HG02870 (cell line): ENCODE results near the gene CRTAP.
"Not testable (repeated sequence)": the region's sequence is repeated elsewhere in the genome, so short reads cannot be mapped to it uniquely, and the experiment has no call there.

Source experiments
- ATAC-seq: cut with Tn5 transposase; IDR thresholded peaks from one replicate; pipeline ENCODE4 v1.9.1; 2021; ENCODE audit warnings: mild to moderate bottlenecking, moderate library complexity; ENCODE audit not compliant: unreplicated experiment

Gene CRTAP

GRCh38 chr3:33171580-33171979 is 57.8 kb downstream of the CRTAP start:
- ATAC-seq: no peak

- no peak for ATAC-seq
Observed at GRCh38 chr3:33173103-33173502, 59.3 kb downstream of the CRTAP start.

DNA sequence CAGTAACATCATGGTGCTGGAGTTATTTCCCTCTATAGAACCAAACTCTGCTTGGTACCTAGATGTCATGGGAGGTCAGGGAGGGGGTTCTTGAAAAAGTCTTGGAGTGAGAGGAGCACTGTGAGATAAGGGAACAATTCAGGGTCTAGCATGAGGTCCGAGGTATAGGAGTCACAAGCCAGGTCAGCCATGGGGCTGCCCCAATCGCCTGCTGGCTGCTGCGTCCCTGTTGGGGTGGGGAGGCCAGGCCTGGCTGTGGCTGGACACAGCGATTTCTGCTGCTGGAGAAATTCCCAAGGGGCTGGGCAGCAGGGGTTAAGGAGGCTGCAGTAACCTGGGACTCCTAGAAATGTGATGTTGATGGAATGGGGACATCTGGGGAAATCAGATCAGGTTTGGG is 59.9 kb downstream of the CRTAP start:
- ATAC-seq: no peak

- no peak for ATAC-seq
Observed at GRCh38 chr3:33174095-33174494, 60.3 kb downstream of the CRTAP start.

GRCh38 chr3:33174711-33175414 is 61.0 kb downstream of the CRTAP start:
- ATAC-seq: no peak

DNA sequence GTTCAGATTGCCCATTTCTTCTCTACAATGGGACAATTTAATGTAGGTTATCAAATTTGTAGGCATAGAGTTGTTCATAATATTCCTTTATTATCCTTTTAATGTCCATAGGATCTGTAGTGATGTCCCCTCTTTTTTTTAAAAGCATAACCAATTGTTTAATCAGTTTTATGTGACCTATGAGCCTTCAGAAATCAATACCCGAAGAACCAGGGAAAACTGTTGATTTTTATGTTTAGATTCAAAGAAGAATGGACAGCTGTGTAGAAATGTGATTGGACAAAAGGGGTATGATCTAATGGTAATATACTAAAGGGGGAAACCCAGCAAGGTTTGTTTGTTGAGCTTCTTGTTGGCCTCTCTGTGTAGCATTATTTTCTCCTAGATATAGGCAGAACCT is 65.3 kb downstream of the CRTAP start:
- ATAC-seq: no peak

GRCh38 chr3:33181229-33181628 is 67.4 kb downstream of the CRTAP start:
- ATAC-seq: no peak

GRCh38 chr3:33181641-33182040 is 67.8 kb downstream of the CRTAP start:
- not testable (repeated sequence) for ATAC-seq

DNA sequence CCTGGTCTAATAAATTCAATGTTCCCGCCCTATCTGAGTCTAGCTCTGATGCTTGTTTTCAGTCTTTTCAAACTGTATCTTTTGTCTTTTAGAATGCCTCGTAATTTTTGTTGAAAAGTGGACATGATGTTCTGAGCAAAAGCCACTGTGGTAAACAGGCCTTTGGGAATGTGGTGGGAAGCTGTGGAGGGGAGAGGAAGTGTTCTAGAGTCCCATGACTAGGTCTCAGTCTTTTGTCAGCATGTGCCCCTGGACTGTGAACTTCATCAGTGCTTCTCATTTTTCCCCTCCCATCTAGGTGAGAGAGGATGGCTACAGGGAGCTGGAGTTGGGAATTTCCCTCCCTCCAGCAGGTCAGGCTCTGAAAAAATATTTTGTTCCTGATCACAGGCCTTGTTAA is 71.0 kb downstream of the CRTAP start:
- ATAC-seq: no peak

DNA sequence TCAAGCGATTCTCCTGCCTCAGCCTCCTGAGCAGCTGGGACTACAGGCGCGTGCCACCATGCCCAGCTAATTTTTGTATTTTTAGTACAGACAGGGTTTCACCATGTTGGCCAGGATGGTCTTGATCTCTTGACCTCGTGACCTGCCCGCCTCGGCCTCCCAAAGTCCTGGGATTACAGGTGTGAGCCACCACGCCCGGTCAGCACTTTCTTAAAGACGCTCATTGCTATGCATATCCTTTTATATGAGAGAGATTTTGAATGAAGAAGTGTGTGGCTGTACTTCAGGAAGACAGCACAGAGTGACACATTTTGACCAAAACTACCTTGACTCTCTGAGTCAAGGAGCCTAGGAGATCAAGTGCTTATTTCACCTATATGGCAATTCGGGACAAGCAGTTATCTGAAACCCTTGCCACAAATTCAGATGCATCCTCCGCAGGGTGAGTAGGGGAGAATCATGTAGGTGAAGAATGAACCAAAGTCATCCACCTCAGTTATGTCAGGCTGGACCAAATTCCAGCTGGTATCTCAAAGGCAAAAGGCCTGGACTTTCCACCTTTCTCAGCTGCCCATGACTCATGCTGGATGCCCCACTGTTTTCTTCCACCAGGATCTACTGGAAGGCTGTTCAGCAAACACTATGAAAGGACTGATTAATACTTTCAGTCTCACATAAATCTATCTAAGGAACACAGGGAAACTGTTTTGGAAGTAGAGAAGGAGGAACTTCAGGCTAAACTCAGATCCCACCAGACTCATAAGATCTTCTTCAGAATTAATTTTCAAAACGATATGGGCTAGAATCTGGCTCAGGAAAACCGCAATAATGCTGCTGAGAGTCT is 72.9 kb downstream of the CRTAP start:
- no peak for ATAC-seq

GRCh38 chr3:33187368-33187634 is 73.5 kb downstream of the CRTAP start:
- no peak for ATAC-seq

GRCh38 chr3:33194303-33194702 is 80.5 kb downstream of the CRTAP start:
- no peak for ATAC-seq

DNA sequence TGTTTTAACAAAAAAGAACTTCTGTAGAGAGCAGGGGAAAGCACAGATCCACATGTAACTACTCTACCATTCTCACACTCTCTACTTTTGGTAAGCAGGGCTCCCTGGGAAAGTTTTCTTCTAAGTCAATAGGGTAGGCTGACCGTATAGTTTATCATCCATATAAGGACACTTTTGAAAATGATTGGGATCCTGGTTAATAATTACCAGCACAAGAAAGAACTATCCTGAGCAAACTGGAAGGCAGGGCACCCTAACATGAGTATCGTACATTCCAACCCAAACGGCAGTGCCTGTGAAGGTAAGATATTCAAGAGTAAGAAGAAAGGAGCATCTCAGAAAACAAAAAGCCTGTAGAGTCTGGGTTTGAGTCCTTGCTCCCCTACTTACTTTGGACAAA is 82.7 kb downstream of the CRTAP start:
- ATAC-seq: no peak
